OCI-LY1 (cell line): ENCODE data around the gene BORCS6.

Experiments used
- EZH2 ChIP-seq: fragments of 200-600 bp; sonication (generic), shearing (Covaris generic); IDR thresholded peaks from 2 replicates; pipeline ENCODE4 v1.8.0; 2017; ENCODE audit warnings: borderline replicate concordance, mixed run types, mild to moderate bottlenecking, antibody characterized with exemption, low read length, moderate library complexity, mixed read lengths
- TF ChIP-seq, protein P1 (sequence below): fragments of 200-600 bp; sonication (generic), shearing (Covaris generic); IDR thresholded peaks from 2 replicates; pipeline ENCODE4 v1.5.1; 2017; ENCODE audit warnings: mild to moderate bottlenecking, antibody characterized with exemption, low read length, moderate library complexity, mixed read lengths

DNA sequence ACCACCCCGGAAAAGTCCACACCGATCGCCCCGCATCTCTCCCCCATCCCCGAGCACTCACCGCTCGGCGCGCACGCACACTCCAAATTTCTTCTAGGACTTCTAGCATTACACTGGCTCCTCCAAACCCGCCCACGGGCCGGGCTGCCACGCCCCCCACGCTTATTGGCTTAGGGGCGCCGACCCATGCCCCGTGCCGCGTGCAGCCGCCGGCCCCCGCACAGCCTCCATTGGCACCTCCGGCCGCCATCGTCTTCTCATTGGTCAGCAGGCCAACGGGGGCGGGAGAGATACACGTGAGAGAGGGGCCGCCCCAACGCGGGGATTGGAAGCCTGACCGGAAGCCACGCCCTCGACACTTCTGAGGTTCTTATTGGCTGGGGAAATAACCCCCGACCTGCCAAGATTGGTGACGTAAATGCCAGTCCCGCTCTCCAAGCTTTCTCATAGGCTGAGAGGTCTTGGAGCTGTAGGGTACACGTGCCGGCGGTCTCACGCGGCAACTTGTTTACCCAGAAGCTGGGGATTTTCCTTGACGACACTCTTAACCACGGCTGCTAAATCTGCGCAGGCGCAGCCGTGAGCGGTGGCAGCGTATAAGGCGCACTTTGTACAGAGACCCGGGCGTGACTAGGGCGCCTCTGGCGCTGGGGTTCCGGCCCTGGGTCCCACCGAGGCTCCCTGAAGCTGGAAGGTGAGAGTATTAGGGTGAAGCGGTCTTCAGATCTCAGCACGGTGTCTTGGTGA, 33.6 kb downstream of the BORCS6 start:
- no peak for TF ChIP-seq EZH2
- TF ChIP-seq, protein P1, sequence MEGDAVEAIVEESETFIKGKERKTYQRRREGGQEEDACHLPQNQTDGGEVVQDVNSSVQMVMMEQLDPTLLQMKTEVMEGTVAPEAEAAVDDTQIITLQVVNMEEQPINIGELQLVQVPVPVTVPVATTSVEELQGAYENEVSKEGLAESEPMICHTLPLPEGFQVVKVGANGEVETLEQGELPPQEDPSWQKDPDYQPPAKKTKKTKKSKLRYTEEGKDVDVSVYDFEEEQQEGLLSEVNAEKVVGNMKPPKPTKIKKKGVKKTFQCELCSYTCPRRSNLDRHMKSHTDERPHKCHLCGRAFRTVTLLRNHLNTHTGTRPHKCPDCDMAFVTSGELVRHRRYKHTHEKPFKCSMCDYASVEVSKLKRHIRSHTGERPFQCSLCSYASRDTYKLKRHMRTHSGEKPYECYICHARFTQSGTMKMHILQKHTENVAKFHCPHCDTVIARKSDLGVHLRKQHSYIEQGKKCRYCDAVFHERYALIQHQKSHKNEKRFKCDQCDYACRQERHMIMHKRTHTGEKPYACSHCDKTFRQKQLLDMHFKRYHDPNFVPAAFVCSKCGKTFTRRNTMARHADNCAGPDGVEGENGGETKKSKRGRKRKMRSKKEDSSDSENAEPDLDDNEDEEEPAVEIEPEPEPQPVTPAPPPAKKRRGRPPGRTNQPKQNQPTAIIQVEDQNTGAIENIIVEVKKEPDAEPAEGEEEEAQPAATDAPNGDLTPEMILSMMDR, result no peak; the same call in 1 of the 2 replicates
